GM11168 (cell line): ENCODE results near the gene UCK1.
"Not testable (repeated sequence)": the region's sequence is repeated elsewhere in the genome, so short reads cannot be mapped to it uniquely, and the experiment has no call there.

ENCODE experiments used
- in situ Hi-C: fragments of 300-500 bp; cut with MboI; formaldehyde crosslinking; loops from one replicate; pipeline ENCODE4 v1.12.0; 2022; ENCODE audit warnings: low sequenced_read_pairs; ENCODE audit not compliant: unreplicated experiment

UCK1 gene

GRCh38 chr9:131554843-131555351 lies 23.8 kb upstream of the UCK1 start:
- in situ Hi-C loops, result no loop called here

- in situ Hi-C loops, result no loop called here
These were observed 23.2 kb upstream of the UCK1 start for GRCh38 chr9:131554087-131554842.

DNA sequence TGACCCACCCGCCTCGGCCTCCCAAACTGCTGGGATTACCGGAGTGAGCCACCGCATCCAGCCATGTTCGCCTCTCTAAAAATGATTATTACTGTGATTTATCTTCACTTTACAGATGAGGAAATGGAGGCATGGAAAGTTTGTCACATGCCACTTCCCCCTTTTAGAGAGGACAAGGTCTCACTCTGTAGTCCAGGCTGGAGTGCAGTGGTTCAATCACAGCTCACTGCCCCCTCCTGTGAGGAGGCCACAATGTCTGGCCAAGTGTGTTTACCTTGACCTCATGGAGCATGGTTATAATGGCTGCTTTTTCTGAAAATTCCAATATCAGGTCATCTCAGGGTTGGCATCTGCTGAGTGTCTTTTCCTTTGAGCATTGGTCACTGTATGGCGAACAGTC lies 21.0 kb upstream of the UCK1 start:
- in situ Hi-C loops, result no loop called here

DNA sequence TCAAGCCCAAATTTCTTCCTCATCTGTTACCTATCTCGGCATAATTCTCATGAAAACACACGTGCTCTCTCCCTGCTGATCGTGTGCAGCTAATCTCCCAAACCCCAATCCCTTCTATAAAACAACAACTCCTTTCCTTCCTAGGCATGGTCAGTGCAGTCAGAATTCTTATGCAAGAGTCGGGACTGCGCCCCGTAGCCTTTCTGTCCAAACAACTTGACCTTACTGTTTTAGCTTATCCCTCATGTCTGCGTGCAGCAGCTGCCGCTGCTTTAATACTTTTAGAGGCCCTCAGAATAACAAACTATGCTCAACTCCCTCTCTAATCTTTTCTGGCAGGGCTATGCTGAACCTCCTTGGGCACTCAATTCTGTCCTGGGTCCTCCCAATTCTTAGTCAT lies 19.4 kb upstream of the UCK1 start:
- in situ Hi-C loops, result not testable (repeated sequence)

DNA sequence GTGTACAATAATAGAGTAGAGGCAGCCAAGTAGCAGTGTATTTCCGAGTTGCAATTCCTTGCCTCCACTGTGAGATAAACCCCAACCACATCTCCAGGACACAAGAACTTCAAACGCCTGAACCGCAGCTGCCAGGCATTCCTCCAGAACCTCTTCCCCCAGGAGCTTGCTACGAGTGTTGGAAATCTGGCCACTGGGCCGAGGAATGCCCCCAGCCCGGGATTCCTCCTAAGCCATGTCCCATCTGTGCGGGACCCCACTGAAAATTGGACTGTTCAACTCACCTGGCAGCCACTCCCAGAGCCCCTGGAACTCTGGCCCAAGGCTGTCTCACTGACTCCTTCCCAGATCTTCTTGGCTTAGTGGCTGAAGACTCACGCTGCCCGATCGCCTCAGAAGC lies 18.1 kb upstream of the UCK1 start:
- in situ Hi-C loops, result not testable (repeated sequence)

- in situ Hi-C loops, result no loop called here
These were observed 15.4 kb upstream of the UCK1 start for GRCh38 chr9:131546336-131547084.

DNA sequence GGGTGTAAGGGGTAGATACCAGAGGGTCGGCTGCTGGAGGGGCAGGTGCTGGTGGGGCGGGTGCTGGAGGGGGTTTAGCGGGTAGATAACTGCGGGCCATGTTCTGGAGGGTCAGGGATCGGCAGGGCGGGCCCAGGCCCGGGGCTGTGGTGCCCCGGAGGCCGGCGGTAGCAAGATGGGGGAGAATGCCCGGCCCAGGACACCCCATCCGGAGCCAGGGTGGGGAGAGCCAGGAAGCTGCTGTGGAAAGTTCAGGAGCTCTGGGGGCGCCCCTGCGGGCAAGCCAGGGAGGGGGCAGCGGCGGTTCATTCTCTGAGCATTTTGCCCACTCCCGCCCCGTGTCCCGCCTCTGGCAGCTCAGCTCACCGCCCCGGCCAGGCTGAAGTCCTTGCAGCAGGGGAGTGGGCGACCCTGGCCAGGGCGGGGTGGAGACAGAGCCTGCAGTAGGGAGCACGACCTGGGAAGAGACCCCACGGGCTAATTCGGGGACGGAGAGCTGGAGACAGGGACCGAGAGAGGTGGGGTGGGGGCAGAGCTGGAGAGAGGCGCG lies 14.8 kb upstream of the UCK1 start:
- in situ Hi-C loops, result no loop called here

DNA sequence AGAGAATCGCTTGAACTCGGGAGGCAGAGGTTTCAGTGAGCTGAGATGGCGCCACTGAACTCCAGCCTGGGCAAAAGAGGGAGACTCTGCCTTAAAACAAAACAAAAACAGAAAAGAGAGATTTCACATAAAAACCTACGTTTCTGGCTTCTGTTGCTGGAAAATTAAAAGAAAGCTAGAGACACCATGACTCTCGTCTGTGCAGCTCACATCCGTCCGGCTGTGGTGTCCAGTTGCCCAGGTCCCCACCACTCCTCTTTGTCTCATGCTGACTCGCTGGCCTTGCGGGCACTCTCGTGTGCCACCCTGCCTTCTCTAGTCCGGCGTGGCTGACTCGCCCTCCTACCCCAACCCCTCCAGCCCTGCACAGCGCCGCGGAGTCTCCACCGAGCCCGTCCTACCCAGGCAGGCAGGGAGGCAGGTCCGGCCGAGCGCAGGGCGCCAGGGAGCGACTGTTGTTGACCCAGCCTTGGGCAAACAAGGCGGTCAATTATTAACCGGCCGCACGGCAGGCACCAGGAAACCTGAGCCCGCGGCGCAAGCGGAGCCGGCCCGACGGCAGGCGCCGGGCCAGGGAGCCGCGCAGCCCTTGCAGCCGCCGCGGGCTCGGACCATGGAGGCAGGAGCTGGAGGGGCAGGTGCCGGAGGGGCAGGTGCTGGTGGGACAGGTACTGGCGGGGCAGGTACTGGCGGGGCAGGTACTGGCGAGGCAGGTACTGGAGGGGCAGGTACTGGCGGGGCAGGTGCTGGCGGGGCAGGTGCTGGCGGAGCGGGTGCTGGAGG lies 14.1 kb upstream of the UCK1 start, which contains the start of gene PRRT1B:
Gene PRRT1B, plus strand, starts transcription at position 521 of the 783 bp plus-strand sequence. Its CDS starts 93 bp downstream, at position 614.
- in situ Hi-C loops, result no loop called here

GRCh38 chr9:131543141-131543540 lies 12.1 kb upstream of the UCK1 start:
- in situ Hi-C loops, result no loop called here

GRCh38 chr9:131539223-131539923 lies 8.3 kb upstream of the UCK1 start:
- in situ Hi-C loops, result no loop called here

DNA sequence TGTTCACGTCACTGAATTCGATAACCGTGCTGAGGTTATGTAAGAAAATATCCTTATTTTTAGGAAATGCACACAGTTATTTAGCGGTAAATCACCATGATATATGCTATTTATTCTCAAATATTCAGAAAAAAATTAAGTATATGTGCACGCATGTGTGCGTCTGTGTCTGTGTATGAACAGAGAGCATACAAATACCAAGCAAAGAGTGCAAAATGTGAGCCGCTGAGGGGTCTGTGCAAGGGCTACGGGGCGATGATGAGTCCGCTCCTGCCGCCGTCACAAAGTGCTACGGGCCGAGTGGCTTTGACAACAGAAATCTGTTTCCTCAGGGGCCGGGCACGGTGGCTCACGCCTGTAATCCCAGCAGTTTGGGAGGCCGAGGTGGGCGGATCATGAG lies 6.9 kb upstream of the UCK1 start:
- in situ Hi-C loops, result no loop called here

DNA sequence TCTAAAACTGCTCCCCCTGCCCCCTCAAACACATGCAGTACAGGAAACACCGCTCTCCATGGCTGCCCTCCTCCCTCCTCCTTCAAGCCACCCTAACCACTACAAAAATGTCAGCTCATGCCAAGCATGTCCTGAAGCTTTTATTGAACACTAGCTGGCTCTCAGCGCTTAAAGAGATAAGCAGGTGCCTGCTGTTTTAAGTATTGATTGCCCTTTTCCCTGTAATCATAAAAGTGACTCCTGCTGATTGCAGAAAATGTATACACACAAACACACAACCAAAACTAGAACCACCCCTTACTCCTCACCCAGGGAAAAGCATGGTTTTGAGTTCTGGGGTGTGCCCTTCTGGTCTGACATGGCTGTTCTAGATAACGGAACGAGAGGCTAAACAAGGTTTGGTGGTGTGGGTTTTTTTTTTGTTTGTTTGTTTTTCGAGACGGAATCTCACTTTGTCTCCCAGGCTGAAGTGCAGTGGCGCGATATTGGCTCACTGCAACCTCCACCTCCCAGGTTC lies 3.7 kb upstream of the UCK1 start:
- in situ Hi-C loops, result no loop called here

GRCh38 chr9:131530546-131530919 lies 530 bp downstream of the UCK1 start:
- in situ Hi-C loops, result no loop called here

GRCh38 chr9:131529597-131530545 lies 1.2 kb downstream of the UCK1 start:
- in situ Hi-C loops, result no loop called here

GRCh38 chr9:131528886-131529505 lies 2.1 kb downstream of the UCK1 start:
- in situ Hi-C loops, result no loop called here

- in situ Hi-C loops, result no loop called here
These were observed 2.9 kb downstream of the UCK1 start for GRCh38 chr9:131528186-131528585.

- in situ Hi-C loops, result no loop called here
These were observed 5.2 kb downstream of the UCK1 start for GRCh38 chr9:131525643-131526565.
